GM18907 (cell line): ENCODE data around the gene MARCHF6.
A peak's percentile ranks its signal among the peaks of the same experiment; 100 is the strongest.
"Not testable (repeated sequence)": the region's sequence is repeated elsewhere in the genome, so short reads cannot be mapped to it uniquely, and the experiment has no call there.

Experiments used
- ATAC-seq: cut with Tn5 transposase; IDR thresholded peaks from one replicate; pipeline ENCODE4 v1.9.1; 2021; ENCODE audit warnings: mild to moderate bottlenecking, moderate library complexity; ENCODE audit not compliant: unreplicated experiment

Gene MARCHF6

GRCh38 chr5:10344461-10345106 lies 8.9 kb upstream of the MARCHF6 start:
- ATAC-seq: not testable (repeated sequence)

- ATAC-seq: no peak
These were observed 5.2 kb upstream of the MARCHF6 start for GRCh38 chr5:10348258-10348657.

GRCh38 chr5:10351199-10351905 lies 2.1 kb upstream of the MARCHF6 start:
- no peak for ATAC-seq

GRCh38 chr5:10351919-10352318 lies 1.6 kb upstream of the MARCHF6 start:
- ATAC-seq: no peak

- ATAC-seq: peak; percentile 26
These were observed 860 bp upstream of the MARCHF6 start for GRCh38 chr5:10352430-10353240.

GRCh38 chr5:10354048-10354872 lies 765 bp downstream of the MARCHF6 start:
- ATAC-seq: peak; percentile 33

- no peak for ATAC-seq
These were observed 1.8 kb downstream of the MARCHF6 start for GRCh38 chr5:10355071-10355889.

- ATAC-seq: no peak
These were observed 5.5 kb downstream of the MARCHF6 start for GRCh38 chr5:10358999-10359398.

GRCh38 chr5:10360686-10361085 lies 7.2 kb downstream of the MARCHF6 start:
- no peak for ATAC-seq

GRCh38 chr5:10363519-10364185 lies 10.2 kb downstream of the MARCHF6 start:
- no peak for ATAC-seq

GRCh38 chr5:10364186-10364689 lies 10.7 kb downstream of the MARCHF6 start:
- ATAC-seq: no peak

- ATAC-seq: no peak
These were observed 12.3 kb downstream of the MARCHF6 start for GRCh38 chr5:10365782-10366181.

- ATAC-seq: no peak
These were observed 13.1 kb downstream of the MARCHF6 start for GRCh38 chr5:10366310-10367272.

GRCh38 chr5:10367579-10367978 lies 14.1 kb downstream of the MARCHF6 start:
- no peak for ATAC-seq

GRCh38 chr5:10370931-10371330 lies 17.4 kb downstream of the MARCHF6 start:
- ATAC-seq: no peak

GRCh38 chr5:10371369-10371768 lies 17.9 kb downstream of the MARCHF6 start:
- ATAC-seq: not testable (repeated sequence)

- no peak for ATAC-seq
These were observed 19.5 kb downstream of the MARCHF6 start for GRCh38 chr5:10372726-10373709.
